ENCODE data around the gene SCNN1G.

GRCh38 chr16:23137256-23137655 lies 45.3 kb upstream of the SCNN1G start:
- TF ChIP-seq CTCF (conservative IDR thresholded peaks at IDR 0.05; ENCODE audit: low read depth, low read length) (no peak), CHD1 (IDR thresholded peaks at IDR 0.05; ENCODE audit: low read depth, low read length) (no peak), POLR2A (IDR thresholded peaks at IDR 0.05; ENCODE audit: low read depth, low read length) (no peak), BHLHE40 (IDR thresholded peaks at IDR 0.05; ENCODE audit: low read depth, low read length) (no peak), RCOR1 (IDR thresholded peaks at IDR 0.05; ENCODE audit: insufficient replicate concordance, low read length) (no peak), MAFK (IDR thresholded peaks at IDR 0.05; ENCODE audit: low read depth, low read length) (no peak), RAD21 (IDR thresholded peaks at IDR 0.05; ENCODE audit: low read length) (no peak), MAZ (IDR thresholded peaks at IDR 0.05; ENCODE audit: borderline replicate concordance, low read depth, low read length) (no peak), SMC3 (IDR thresholded peaks at IDR 0.05; ENCODE audit: low read depth, low read length) (no peak), RFX5 (IDR thresholded peaks at IDR 0.05; ENCODE audit: low read depth, low read length) (no peak), CEBPB (IDR thresholded peaks at IDR 0.05; ENCODE audit: low read depth, low read length) (no peak), ELK1 (IDR thresholded peaks at IDR 0.05; ENCODE audit: borderline replicate concordance, low read depth, low read length) (no peak), NFE2L2 (IDR thresholded peaks at IDR 0.05; ENCODE audit: low read depth, low read length) (no peak), USF2 (IDR thresholded peaks at IDR 0.05; ENCODE audit: low read depth, low read length) (no peak)

Data from IMR-90 (cell line).